Measurements from ENCODE around the gene NOL3.
"Not testable (repeated sequence)": the region's sequence is repeated elsewhere in the genome, so short reads cannot be mapped to it uniquely, and the experiment has no call there.

The NOL3 gene

GRCh38 chr16:67170168-67170948 is at the start of gene NOL3:
TSS of gene NOL3 (plus strand) at chr16:67170538.
- DNase-seq (ENCODE audit: low read depth) = no peak

- DNase-seq (ENCODE audit: low read depth) = not testable (repeated sequence)
Measured at GRCh38 chr16:67122799-67123198, 47.5 kb upstream of the NOL3 start.

GRCh38 chr16:67128417-67128816 is 41.9 kb upstream of the NOL3 start:
- no peak for DNase-seq (ENCODE audit: low read depth)

GRCh38 chr16:67128887-67129286 is 41.5 kb upstream of the NOL3 start:
- no peak for DNase-seq (ENCODE audit: low read depth)

GRCh38 chr16:67129422-67129821 is 40.9 kb upstream of the NOL3 start:
- no peak for DNase-seq (ENCODE audit: low read depth)

- no peak for DNase-seq (ENCODE audit: low read depth)
Measured at GRCh38 chr16:67137605-67138004, 32.7 kb upstream of the NOL3 start.

GRCh38 chr16:67141391-67141790 is 28.9 kb upstream of the NOL3 start:
- no peak for DNase-seq (ENCODE audit: low read depth)

- no peak for DNase-seq (ENCODE audit: low read depth)
Measured at GRCh38 chr16:67142342-67142741, 28.0 kb upstream of the NOL3 start.

- DNase-seq (ENCODE audit: low read depth) = no peak
Measured at GRCh38 chr16:67144943-67145342, 25.4 kb upstream of the NOL3 start.

GRCh38 chr16:67145746-67146145 is 24.6 kb upstream of the NOL3 start:
- DNase-seq (ENCODE audit: low read depth) = no peak

- DNase-seq (ENCODE audit: low read depth) = no peak
Measured at GRCh38 chr16:67146523-67147357, 23.6 kb upstream of the NOL3 start.

GRCh38 chr16:67147437-67148140 is 22.7 kb upstream of the NOL3 start:
- no peak for DNase-seq (ENCODE audit: low read depth)

- DNase-seq (ENCODE audit: low read depth) = no peak
Measured at GRCh38 chr16:67148221-67148620, 22.1 kb upstream of the NOL3 start.

GRCh38 chr16:67148656-67149275 is 21.6 kb upstream of the NOL3 start:
- no peak for DNase-seq (ENCODE audit: low read depth)

GRCh38 chr16:67149276-67150046 is 20.9 kb upstream of the NOL3 start:
- no peak for DNase-seq (ENCODE audit: low read depth)

GRCh38 chr16:67150047-67150832 is 20.1 kb upstream of the NOL3 start:
- DNase-seq (ENCODE audit: low read depth) = no peak

- DNase-seq (ENCODE audit: low read depth) = no peak
Measured at GRCh38 chr16:67150833-67151396, 19.4 kb upstream of the NOL3 start, which contains the start of gene B3GNT9. TSS of gene B3GNT9 (minus strand) at chr16:67150998. CDS start at chr16:67150485, 513 bp downstream.

GRCh38 chr16:67151431-67152097 is 18.8 kb upstream of the NOL3 start:
- no peak for DNase-seq (ENCODE audit: low read depth)

- no peak for DNase-seq (ENCODE audit: low read depth)
Measured at GRCh38 chr16:67154578-67155294, 15.6 kb upstream of the NOL3 start.
